NT2/D1 (cell line): Measurements from ENCODE around the gene OR10G2.

Experiments used
- DNase-seq: peaks from one replicate; pipeline ENCODE4 v3.0.0-alpha.2; 2011; ENCODE audit warnings: low read depth, low spot score
- H3K27me3 ChIP-seq: 2 replicates; pipeline ENCODE4 v1.6.0; 2011; ENCODE audit warnings: mild to moderate bottlenecking; ENCODE audit not compliant: insufficient read length, insufficient read depth
- H3K36me3 ChIP-seq: 2 replicates; pipeline ENCODE4 v1.6.1; 2011; ENCODE audit warnings: mild to moderate bottlenecking, low read length, mixed read lengths; ENCODE audit not compliant: insufficient read depth, insufficient read length
- H3K4me1 ChIP-seq: 2 replicates; pipeline ENCODE4 v1.5.1; 2011; ENCODE audit not compliant: insufficient read depth, insufficient read length
- H3K4me3 ChIP-seq: 2 replicates; pipeline ENCODE4 v1.5.1; 2011; ENCODE audit warnings: low read depth; ENCODE audit not compliant: insufficient read length
- H3K9ac ChIP-seq: 2 replicates; pipeline ENCODE4 v1.6.0; 2011; ENCODE audit warnings: low read depth; ENCODE audit not compliant: insufficient read length
- H3K9me3 ChIP-seq: 2 replicates; pipeline ENCODE4 v1.5.1; 2011; ENCODE audit warnings: mild to moderate bottlenecking, low read length; ENCODE audit not compliant: insufficient read depth
- SUZ12 ChIP-seq: IDR thresholded peaks from 2 replicates; pipeline ENCODE4 v1.6.1; 2011; ENCODE audit not compliant: insufficient read length, insufficient read depth; ENCODE audit errors: extremely low read depth
- YY1 ChIP-seq: IDR thresholded peaks from 2 replicates; pipeline ENCODE4 v1.6.1; 2011; ENCODE audit not compliant: insufficient read length, insufficient read depth
- ZNF274 ChIP-seq: IDR thresholded peaks from 2 replicates; pipeline ENCODE4 v1.6.1; 2011; ENCODE audit warnings: mild to moderate bottlenecking, low read depth, low read length

OR10G2 gene, protein sequence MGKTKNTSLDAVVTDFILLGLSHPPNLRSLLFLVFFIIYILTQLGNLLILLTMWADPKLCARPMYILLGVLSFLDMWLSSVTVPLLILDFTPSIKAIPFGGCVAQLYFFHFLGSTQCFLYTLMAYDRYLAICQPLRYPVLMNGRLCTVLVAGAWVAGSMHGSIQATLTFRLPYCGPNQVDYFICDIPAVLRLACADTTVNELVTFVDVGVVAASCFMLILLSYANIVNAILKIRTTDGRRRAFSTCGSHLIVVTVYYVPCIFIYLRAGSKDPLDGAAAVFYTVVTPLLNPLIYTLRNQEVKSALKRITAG

DNA sequence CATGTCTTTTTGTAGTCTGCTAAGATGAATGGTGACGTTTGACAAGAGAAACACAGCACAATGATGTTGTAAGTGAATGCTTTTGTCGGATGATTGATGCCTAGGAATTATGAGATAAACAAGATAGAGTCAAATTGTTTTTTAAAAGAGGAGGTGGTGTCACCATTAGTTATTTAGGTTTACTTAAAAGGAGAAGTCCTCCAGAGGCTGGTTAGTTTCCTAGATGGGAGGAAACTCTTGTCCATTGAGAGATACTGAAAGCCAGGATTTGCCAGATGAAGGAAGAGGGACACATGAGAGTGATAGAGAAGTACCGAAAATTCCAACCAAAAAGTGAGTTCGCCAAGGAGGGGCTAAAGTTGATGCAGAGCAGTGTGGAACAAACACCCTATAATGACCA lies at the start of gene OR10G2:
OR10G2 (minus strand) TSS at position 101 of the 400 bp plus-strand sequence; CDS start at position 3, 98 bp downstream.
- TF ChIP-seq ZNF274 (no peak), SUZ12 (no peak), YY1 (no peak)
- DNase-seq = no peak
- no peak within 1 kb of the TSS for H3K4me3 ChIP-seq
- no peaks in the 10 kb centered on the region for H3K4me1 ChIP-seq
- H3K9ac ChIP-seq = no peak within 1 kb of the TSS
- H3K27me3 ChIP-seq = no peaks in the 10 kb centered on the region
- H3K36me3 ChIP-seq = no peaks in the 10 kb centered on the region
- no peaks in the 10 kb centered on the region for H3K9me3 ChIP-seq

DNA sequence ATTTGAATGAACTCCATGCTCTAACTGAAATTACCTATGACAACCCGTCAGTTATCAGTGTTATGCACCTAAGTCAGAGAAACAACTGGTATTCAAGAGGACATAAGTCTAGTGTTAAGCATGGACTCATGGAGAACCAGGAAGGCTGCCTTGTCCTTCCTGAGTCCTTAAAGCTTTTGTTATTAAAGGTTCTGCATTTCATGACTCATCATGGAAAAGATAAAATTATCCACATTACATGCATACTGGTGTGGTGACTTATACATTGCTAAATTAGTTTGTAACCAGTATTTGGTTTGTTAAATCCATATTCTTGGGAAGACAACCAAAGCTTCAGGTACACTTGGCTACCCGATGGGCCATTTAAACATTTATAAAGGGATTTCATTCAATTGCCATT lies 45.3 kb upstream of the OR10G2 start:
- no peaks in the 10 kb centered on the region for H3K9me3 ChIP-seq
- H3K27me3 ChIP-seq = no peaks in the 10 kb centered on the region
- H3K36me3 ChIP-seq = no peaks in the 10 kb centered on the region
- no peak overlapping the region for H3K9ac ChIP-seq
- TF ChIP-seq SUZ12 = no peak
- TF ChIP-seq YY1 = no peak
- no peak for TF ChIP-seq ZNF274
- H3K4me3 ChIP-seq = no peak overlapping the region
- no peak for DNase-seq
- no peaks in the 10 kb centered on the region for H3K4me1 ChIP-seq

DNA sequence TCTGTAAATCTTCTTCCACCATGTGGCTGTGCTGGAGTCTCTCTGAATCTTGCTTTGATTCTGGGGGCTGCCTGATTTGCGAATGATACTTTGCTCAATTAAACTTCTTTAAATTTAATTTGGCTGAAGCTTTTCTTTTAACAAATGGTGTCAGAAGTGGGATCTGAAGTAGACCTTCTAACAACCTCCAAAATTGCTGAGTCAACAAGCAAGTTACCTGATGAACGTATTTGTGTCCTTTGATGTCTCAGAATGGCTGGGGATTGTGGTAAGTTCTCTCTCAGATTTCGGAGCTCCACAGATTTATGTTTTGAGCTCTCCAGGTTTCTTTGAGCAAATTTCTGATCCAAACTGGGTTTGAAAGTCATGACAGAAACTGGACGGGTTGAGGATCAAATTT lies 40.8 kb upstream of the OR10G2 start:
- no peak for DNase-seq
- Histone ChIP-seq H3K9ac (no peak overlapping the region), H3K9me3 (no peaks in the 10 kb centered on the region), H3K4me3 (no peak overlapping the region), H3K4me1 (no peaks in the 10 kb centered on the region), H3K36me3 (no peaks in the 10 kb centered on the region), H3K27me3 (no peaks in the 10 kb centered on the region)
- TF ChIP-seq YY1 = no peak
- TF ChIP-seq ZNF274 = no peak
- no peak for TF ChIP-seq SUZ12

DNA sequence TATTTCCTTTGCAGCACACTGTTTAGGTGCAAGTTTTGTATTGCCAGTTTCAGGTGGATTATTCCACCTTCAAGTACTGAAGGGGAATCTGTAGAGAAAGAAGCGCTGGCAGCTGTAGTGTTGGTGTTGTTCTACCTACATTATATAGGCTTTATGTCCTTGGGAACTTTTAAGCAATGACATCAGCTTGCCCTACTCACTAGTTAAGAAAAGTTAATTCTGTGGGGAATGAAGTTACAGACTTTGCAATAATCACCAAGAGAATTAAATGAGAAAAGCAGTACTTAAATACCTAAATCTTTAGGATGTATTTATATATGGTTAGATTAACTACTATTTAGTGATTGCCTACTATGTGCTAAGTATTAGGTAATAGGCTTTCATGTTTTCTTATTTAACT lies 39.0 kb upstream of the OR10G2 start, which contains the start of gene OR4E1:
OR4E1 (minus strand) TSS at position 101 of the 400 bp plus-strand sequence. CDS start 2,883 bp downstream, outside the sequence.
- H3K27me3 ChIP-seq = no peaks in the 10 kb centered on the region
- DNase-seq = no peak
- H3K9ac ChIP-seq = no peak within 1 kb of the TSS
- H3K4me1 ChIP-seq = no peaks in the 10 kb centered on the region
- H3K36me3 ChIP-seq = no peaks in the 10 kb centered on the region
- TF ChIP-seq SUZ12 (no peak), YY1 (no peak), ZNF274 (no peak)
- H3K9me3 ChIP-seq = no peaks in the 10 kb centered on the region
- no peak within 1 kb of the TSS for H3K4me3 ChIP-seq

DNA sequence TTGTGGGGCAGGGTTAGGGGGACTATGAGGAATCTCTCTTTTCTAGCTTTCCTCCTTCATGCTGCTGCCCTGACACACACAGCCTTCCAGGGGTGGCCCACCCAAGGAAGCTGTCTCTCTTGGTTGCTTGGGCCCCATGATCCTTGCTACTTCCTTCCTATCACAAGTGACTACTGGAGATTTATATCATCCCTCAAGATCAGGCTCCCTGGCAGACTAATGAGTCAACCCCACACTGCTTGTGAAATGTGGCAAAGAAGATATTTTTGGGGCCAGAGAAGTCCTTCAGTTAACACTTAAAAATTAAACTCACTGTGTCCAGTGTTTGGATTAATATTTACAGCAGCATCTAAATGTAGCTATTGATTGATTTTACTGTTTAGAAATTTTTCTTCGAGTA lies 37.4 kb upstream of the OR10G2 start:
- no peak overlapping the region for H3K9ac ChIP-seq
- no peaks in the 10 kb centered on the region for H3K36me3 ChIP-seq
- no peak for TF ChIP-seq YY1
- TF ChIP-seq SUZ12 = no peak
- TF ChIP-seq ZNF274 = no peak
- H3K27me3 ChIP-seq = no peaks in the 10 kb centered on the region
- H3K9me3 ChIP-seq = no peaks in the 10 kb centered on the region
- no peak for DNase-seq
- no peak overlapping the region for H3K4me3 ChIP-seq
- no peaks in the 10 kb centered on the region for H3K4me1 ChIP-seq

DNA sequence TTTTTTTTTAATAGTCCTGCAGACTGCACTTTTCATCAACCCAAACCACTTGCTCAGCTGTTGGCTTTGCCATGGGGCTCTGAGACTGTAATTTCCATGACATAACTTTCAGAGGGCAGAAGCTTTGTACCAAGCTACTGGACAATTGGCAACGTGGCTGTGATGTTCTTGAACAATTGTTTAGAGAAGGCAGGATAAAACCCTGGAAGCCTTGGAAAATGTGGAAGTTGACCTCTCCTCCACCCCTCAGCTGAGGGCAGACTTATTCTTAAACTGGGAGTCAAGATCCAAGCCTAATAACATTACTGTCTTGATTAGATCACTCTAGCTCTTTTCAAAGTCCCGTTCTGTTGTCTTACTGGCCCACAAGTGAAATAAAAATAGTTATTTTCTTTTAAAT lies 36.6 kb upstream of the OR10G2 start:
- Histone ChIP-seq H3K9ac (no peak overlapping the region), H3K4me3 (no peak overlapping the region), H3K36me3 (no peaks in the 10 kb centered on the region), H3K9me3 (no peaks in the 10 kb centered on the region), H3K27me3 (no peaks in the 10 kb centered on the region), H3K4me1 (no peaks in the 10 kb centered on the region)
- TF ChIP-seq YY1 (no peak), SUZ12 (no peak), ZNF274 (no peak)
- DNase-seq = no peak

DNA sequence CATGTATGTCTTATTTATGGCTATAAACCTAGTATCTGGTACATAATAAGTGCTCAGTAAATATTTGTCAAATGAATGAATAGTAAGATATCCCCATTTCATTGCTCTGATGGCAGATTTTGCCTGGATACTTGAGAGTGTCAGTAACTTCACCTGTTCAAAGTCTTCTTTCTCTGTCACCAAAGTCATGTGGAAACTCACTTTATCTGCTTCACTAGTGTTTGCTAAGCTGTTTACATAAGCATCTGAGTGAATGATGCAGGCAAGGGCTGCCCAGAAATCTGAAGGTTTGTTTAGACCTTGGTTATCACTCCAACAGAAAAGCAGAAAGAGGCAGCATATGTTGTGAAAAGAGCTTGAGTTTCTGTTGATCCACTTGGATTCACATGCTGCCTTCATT lies 34.5 kb upstream of the OR10G2 start:
- no peak for DNase-seq
- Histone ChIP-seq H3K27me3 (no peaks in the 10 kb centered on the region), H3K36me3 (no peaks in the 10 kb centered on the region), H3K4me3 (no peak overlapping the region), H3K9ac (no peak overlapping the region), H3K9me3 (no peaks in the 10 kb centered on the region), H3K4me1 (no peaks in the 10 kb centered on the region)
- TF ChIP-seq SUZ12 (no peak), ZNF274 (no peak), YY1 (no peak)
